IMR-90 (cell line): ENCODE data around the gene CCDC69. TPM values are rescaled to one million over a fixed set of nuclear protein-coding genes. Genes with fewer than 3 reads are reported as not detected.

ENCODE experiments used
- ATAC-seq: fragments of 200-7000 bp; cut with Tn5 transposase; 2 replicates; pipeline ENCODE4 v1.9.1; 2020; ENCODE audit warnings: low read depth, mild to moderate bottlenecking, moderate library complexity
- BruUV-seq: library from RNA; stranded (reverse); fragments of 400-500 nt; replicated peaks from 2 replicates; lab custom pipeline; 2021; lab: Mats Ljungman, UMichigan
- CTCF ChIA-PET: fragments of 300-600 bp; formaldehyde crosslinking; extraction: SDS; loops from one replicate; lab custom pipeline; 2021; ENCODE audit warnings: antibody characterized with exemption; lab: Yijun Ruan, JAX
- POLR2A ChIA-PET: fragments of 300-600 bp; sonication (Branson Sonifier 250); formaldehyde crosslinking; loops from one replicate; lab custom pipeline; 2022; ENCODE audit warnings: antibody characterized with exemption; ENCODE audit not compliant: unreplicated experiment; lab: Charles Lee
- DNase-seq: peaks from one replicate; pipeline ENCODE4 v3.0.0; 2013
- H2AFZ ChIP-seq: replicated peaks from 2 replicates; pipeline ENCODE3; 2013; ENCODE audit warnings: low read length, mild to moderate bottlenecking; ENCODE audit not compliant: poor library complexity
- H2AK5ac ChIP-seq: 2 replicates; pipeline ENCODE4 v1.6.1; 2013; ENCODE audit warnings: low read depth, low read length, inconsistent platforms
- H2AK9ac ChIP-seq: replicated peaks from 2 replicates; pipeline ENCODE3; 2013; ENCODE audit warnings: mild to moderate bottlenecking, low read depth, low read length, moderate library complexity; ENCODE audit not compliant: poor library complexity
- H2BK120ac ChIP-seq: 2 replicates; pipeline ENCODE4 v1.6.1; 2013; ENCODE audit warnings: low read depth, low read length, inconsistent platforms
- H2BK15ac ChIP-seq: 3 replicates; pipeline ENCODE4 v1.6.1; 2013; ENCODE audit warnings: low read depth, low read length, inconsistent platforms
- H2BK20ac ChIP-seq: 2 replicates; pipeline ENCODE4 v1.6.1; 2013; ENCODE audit warnings: low read depth, mild to moderate bottlenecking, inconsistent platforms, low read length, moderate library complexity
- H2BK5ac ChIP-seq: 2 replicates; pipeline ENCODE4 v1.6.1; 2013; ENCODE audit warnings: mild to moderate bottlenecking, low read depth, low read length, inconsistent platforms; ENCODE audit not compliant: poor library complexity, severe bottlenecking
- H3K14ac ChIP-seq: replicated peaks from 2 replicates; pipeline ENCODE4 v1.6.1; 2013; ENCODE audit warnings: low read depth, low read length, inconsistent platforms
- H3K18ac ChIP-seq: 2 replicates; pipeline ENCODE4 v1.6.1; 2013; ENCODE audit warnings: low read depth, low read length, control low read depth
- H3K23ac ChIP-seq: 2 replicates; pipeline ENCODE4 v1.6.1; 2013; ENCODE audit warnings: low read depth, low read length, inconsistent platforms
- H3K27ac ChIP-seq: 2 replicates; pipeline ENCODE4 v1.5.1; 2013; ENCODE audit warnings: mild to moderate bottlenecking, control low read depth, low read length; ENCODE audit not compliant: insufficient read depth
- H3K27me3 ChIP-seq: 2 replicates; pipeline ENCODE4 v1.6.1; 2013; ENCODE audit warnings: low read length; ENCODE audit not compliant: control insufficient read depth, insufficient read depth
- H3K36me3 ChIP-seq: 2 replicates; pipeline ENCODE4 v1.6.1; 2013; ENCODE audit warnings: low read length, mixed read lengths; ENCODE audit not compliant: control insufficient read depth, insufficient read depth
- H3K4ac ChIP-seq: 2 replicates; pipeline ENCODE4 v1.6.1; 2013; ENCODE audit warnings: low read depth, low read length, inconsistent platforms
- H3K4me1 ChIP-seq: 2 replicates; pipeline ENCODE4 v1.6.1; 2013; ENCODE audit warnings: low read length, mixed read lengths; ENCODE audit not compliant: control insufficient read depth, insufficient read depth
- H3K4me2 ChIP-seq: 2 replicates; pipeline ENCODE4 v1.6.1; 2013; ENCODE audit warnings: low read depth, mild to moderate bottlenecking, control low read depth, low read length, moderate library complexity
- H3K4me3 ChIP-seq: 2 replicates; pipeline ENCODE4 v1.5.1; 2013; ENCODE audit warnings: low read depth, mild to moderate bottlenecking, control low read depth, low read length, moderate library complexity; ENCODE audit not compliant: insufficient read depth
- H3K56ac ChIP-seq: 2 replicates; pipeline ENCODE4 v1.6.1; 2013; ENCODE audit warnings: low read length, inconsistent platforms; ENCODE audit not compliant: insufficient read depth; ENCODE audit errors: extremely low read depth
- H3K79me1 ChIP-seq, 2 experiments: 2 replicates each; pipeline ENCODE4 v1.6.1; 2013; ENCODE audit warnings: low read length in 2 of 2, inconsistent platforms in 1 of 2, low read depth in 1 of 2
- H3K9ac ChIP-seq: 2 replicates; pipeline ENCODE4 v1.6.1; 2013; ENCODE audit warnings: low read depth, low read length, control low read depth
- H3K9me1 ChIP-seq: 2 replicates; pipeline ENCODE4 v1.6.1; 2013; ENCODE audit warnings: low read length, inconsistent platforms; ENCODE audit not compliant: insufficient read depth
- H3K9me3 ChIP-seq: 2 replicates; pipeline ENCODE4 v1.6.1; 2013; ENCODE audit warnings: low read length; ENCODE audit not compliant: control insufficient read depth, insufficient read depth
- H4K20me1 ChIP-seq: 2 replicates; pipeline ENCODE4 v1.6.1; 2013; ENCODE audit warnings: low read length, inconsistent platforms; ENCODE audit not compliant: insufficient read depth
- H4K5ac ChIP-seq: 2 replicates; pipeline ENCODE4 v1.6.1; 2013; ENCODE audit warnings: mild to moderate bottlenecking, low read depth, low read length, control low read depth
- H4K8ac ChIP-seq, 2 experiments: 2 replicates each; pipeline ENCODE4 v1.6.1; 2013; ENCODE audit warnings: low read depth in 2 of 2, low read length in 2 of 2, control low read depth in 1 of 2, inconsistent platforms in 1 of 2
- H4K91ac ChIP-seq: 2 replicates; pipeline ENCODE4 v1.6.1; 2013; ENCODE audit warnings: low read depth, low read length, inconsistent platforms; ENCODE audit not compliant: insufficient read depth
- BHLHE40 ChIP-seq: fragments of 150-350 bp; IDR thresholded peaks from 2 replicates; pipeline ENCODE4 v1.6.1; 2016; ENCODE audit warnings: mild to moderate bottlenecking, low read depth, low read length
- CHD1 ChIP-seq: IDR thresholded peaks from 2 replicates; pipeline ENCODE4 v1.6.1; 2012; ENCODE audit warnings: low read depth, low read length, improper control_type of control experiment
- FOS ChIP-seq: fragments of 150-350 bp; IDR thresholded peaks from 2 replicates; pipeline ENCODE4 v1.6.1; 2016; ENCODE audit warnings: low read depth, low read length
- MAFK ChIP-seq: IDR thresholded peaks from 2 replicates; pipeline ENCODE4 v1.6.1; 2012; ENCODE audit warnings: low read depth, low read length, improper control_type of control experiment
- NFE2L2 ChIP-seq: fragments of 150-350 bp; IDR thresholded peaks from 2 replicates; pipeline ENCODE4 v1.6.1; 2016; ENCODE audit warnings: low read depth, mild to moderate bottlenecking, low read length
- RAD21 ChIP-seq: IDR thresholded peaks from 2 replicates; pipeline ENCODE4 v1.6.1; 2012; ENCODE audit warnings: low read length, improper control_type of control experiment
- RCOR1 ChIP-seq: IDR thresholded peaks from 2 replicates; pipeline ENCODE4 v1.6.1; 2012; ENCODE audit warnings: mild to moderate bottlenecking, low read length, improper control_type of control experiment; ENCODE audit not compliant: insufficient replicate concordance
- RFX5 ChIP-seq: IDR thresholded peaks from 2 replicates; pipeline ENCODE4 v1.8.0; 2012; ENCODE audit warnings: low read depth, mild to moderate bottlenecking, low read length, moderate library complexity
- SMC3 ChIP-seq: fragments of 150-350 bp; IDR thresholded peaks from 2 replicates; pipeline ENCODE4 v1.6.1; 2016; ENCODE audit warnings: low read depth, mild to moderate bottlenecking, antibody characterized with exemption, low read length, moderate library complexity
- WGBS, 2 experiments: methylation state at CpG; one replicate each; pipeline versions ENCODE4 v1.1.5 to v1.1.7; 2013; ENCODE audit warnings: missing lambda C conversion rate in 2 of 2; ENCODE audit not compliant: insufficient read length in 1 of 2; ENCODE audit errors: extremely low coverage in 2 of 2; 5-methylcytosine and 5-hydroxymethylcytosine counted together
- dilution Hi-C: fragments of 300-500 bp; cut with HindIII; formaldehyde crosslinking; loops from one replicate; pipeline ENCODE4 v1.14.3; 2018; ENCODE audit warnings: low sequenced_read_pairs; ENCODE audit not compliant: unreplicated experiment
- in situ Hi-C: fragments of 300-500 bp; cut with MboI; formaldehyde crosslinking; loops from 3 replicates; pipeline ENCODE4 v1.14.3; 2019; ENCODE audit warnings: low sequenced_read_pairs, inconsistent platforms, mixed read lengths
- intact Hi-C: fragments of 100-400 bp; cut with micrococcal nuclease; formaldehyde crosslinking; loops from 2 replicates; pipeline ENCODE4 v1.10.0; 2022
- polyA plus RNA-seq, 3 experiments: library from polyadenylated mRNA; depleted of rRNA; stranded (reverse); fragments of >200 nt; gene quantifications; 2 replicates each; pipeline ENCODE4 v1.2.3, GENCODE V29; 2012; ENCODE audit warnings: low replicate concordance in 1 of 3
- total RNA-seq: library from RNA; depleted of rRNA; stranded (reverse); fragments of >200 nt; gene quantifications from 2 replicates; pipeline ENCODE4 v1.2.3, GENCODE V29; 2012
- TF ChIP-seq, protein P1 (sequence below): fragments of 150-350 bp; IDR thresholded peaks from 2 replicates; pipeline ENCODE4 v1.6.1; 2016; ENCODE audit warnings: low read depth, mild to moderate bottlenecking, low read length, moderate library complexity, borderline replicate concordance

Gene CCDC69
- total and polyA plus RNA-seq, 2 of the 4 experiments (the other 2 are of a cell fraction): 0.36 to 0.48 TPM

DNA sequence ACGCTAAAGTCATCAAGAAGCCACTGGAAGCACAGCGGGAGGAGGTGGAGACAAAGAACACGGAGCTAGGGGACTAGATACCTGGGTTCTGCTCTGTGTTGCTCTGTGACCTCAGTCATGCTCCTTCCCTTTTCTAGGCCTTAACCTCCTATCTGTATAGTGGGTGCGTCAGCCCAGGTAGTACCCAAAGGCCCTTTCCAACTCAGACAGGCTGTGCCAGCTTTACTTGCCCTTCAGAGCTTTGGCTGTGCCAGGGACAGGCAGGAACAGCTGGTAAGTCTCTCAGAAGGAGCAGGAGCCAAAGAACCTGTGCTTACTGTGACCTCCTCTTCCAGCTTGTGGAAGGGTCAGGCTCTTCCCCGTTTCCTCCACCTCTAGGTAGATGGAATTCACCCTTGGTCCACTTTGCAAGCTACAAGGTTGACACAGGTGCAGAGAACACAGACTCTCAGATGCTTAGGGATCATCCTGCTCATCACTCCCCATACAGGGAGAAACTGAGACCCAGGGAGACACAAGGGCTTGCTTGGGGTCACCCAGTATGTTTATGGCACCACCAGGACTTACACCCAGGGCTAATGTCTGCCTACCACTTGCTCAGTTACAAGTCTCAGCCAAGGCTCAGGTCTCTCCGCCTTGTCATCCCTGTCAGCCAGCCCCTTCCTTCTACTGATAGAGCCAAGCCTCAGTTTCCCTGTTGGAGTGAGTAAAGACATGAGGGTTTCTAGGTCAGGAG is 1.7 kb downstream of the CCDC69 start (continued):
- TF ChIP-seq MAFK (no peak), CHD1 (no peak)

DNA sequence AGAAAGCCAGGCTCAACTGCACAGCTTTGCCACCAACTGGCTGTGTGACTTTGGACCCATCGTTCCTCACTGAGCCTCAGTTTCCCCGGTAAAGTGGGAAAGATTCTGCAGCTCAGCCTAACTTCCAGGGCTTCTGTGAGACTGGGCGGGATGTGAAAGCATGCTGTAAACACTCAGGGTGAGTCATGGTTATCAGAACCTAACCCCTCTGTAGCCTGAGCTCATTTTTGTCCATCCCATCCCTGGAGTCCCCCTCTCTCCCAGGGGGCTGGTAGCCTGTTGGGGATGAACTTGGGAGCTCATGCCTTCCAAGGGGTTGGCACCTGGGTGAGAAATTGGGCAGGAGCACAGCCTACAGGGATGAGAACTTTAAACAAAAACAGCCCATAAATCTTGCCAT is 2.3 kb downstream of the CCDC69 start:
- ATAC-seq (peak; percentile 69), DNase-seq (peak; percentile 55)
- ChIA-PET POLR2A (interaction anchor here (0.5 kb wide), 1 partner anchor 64 kb away, joined by 4 read pairs; no protein-coding TSS in a partner anchor), CTCF (interaction anchor here (0.6 kb wide), 1 partner anchor 568 kb away, joined by 4 read pairs; no protein-coding TSS in a partner anchor)
- Histone ChIP-seq H3K4me3 (no peak overlapping the region), H3K9ac (no peak overlapping the region), H3K56ac (no peak overlapping the region), H3K18ac (no peak overlapping the region), H2AK9ac (no peak overlapping the region), H3K9me1 (peaks cover 4% of the 10 kb centered on the region; the same call in 1 of the 2 replicates), H3K36me3 (no peaks in the 10 kb centered on the region), H2AFZ (peak overlapping the region; percentile 37), H4K8ac (no peak overlapping the region), H3K27ac (no peak overlapping the region), H3K23ac (no peak overlapping the region), H2BK120ac (no peak overlapping the region), H4K91ac (no peak overlapping the region), H3K27me3 (peaks cover 2% of the 10 kb centered on the region; the same call in 1 of the 2 replicates), H3K9me3 (no peaks in the 10 kb centered on the region), H4K5ac (no peak overlapping the region), H2BK5ac (no peak overlapping the region), H4K20me1 (no peaks in the 10 kb centered on the region; the same call in 1 of the 2 replicates), H3K4me2 (no peak overlapping the region), H3K79me1 (no peaks in the 10 kb centered on the region), H2BK15ac (no peak overlapping the region), H3K4me1 (peaks cover 5% of the 10 kb centered on the region), H3K14ac (no peak overlapping the region), H3K4ac (no peak overlapping the region), H2BK20ac (no peak overlapping the region), H2AK5ac (no peak overlapping the region)
- dilution Hi-C loops: no loop called here
- no CpG with 5 or more reads among the region's 3 CpGs for WGBS, 2 experiments
- intact Hi-C loops: loop anchor here (5.0 kb wide), 1 partner anchor 39 kb away; no protein-coding TSS in a partner anchor
- in situ Hi-C loops: no loop called here
- BruUV-seq: no TSS peak
- peak; percentile 40; the same call in 1 of the 2 replicates for TF ChIP-seq FOS
- TF ChIP-seq, protein P1, sequence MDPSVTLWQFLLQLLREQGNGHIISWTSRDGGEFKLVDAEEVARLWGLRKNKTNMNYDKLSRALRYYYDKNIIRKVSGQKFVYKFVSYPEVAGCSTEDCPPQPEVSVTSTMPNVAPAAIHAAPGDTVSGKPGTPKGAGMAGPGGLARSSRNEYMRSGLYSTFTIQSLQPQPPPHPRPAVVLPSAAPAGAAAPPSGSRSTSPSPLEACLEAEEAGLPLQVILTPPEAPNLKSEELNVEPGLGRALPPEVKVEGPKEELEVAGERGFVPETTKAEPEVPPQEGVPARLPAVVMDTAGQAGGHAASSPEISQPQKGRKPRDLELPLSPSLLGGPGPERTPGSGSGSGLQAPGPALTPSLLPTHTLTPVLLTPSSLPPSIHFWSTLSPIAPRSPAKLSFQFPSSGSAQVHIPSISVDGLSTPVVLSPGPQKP: no peak
- no peak for TF ChIP-seq NFE2L2
- no peak for TF ChIP-seq RFX5
- TF ChIP-seq RAD21: no peak
- no peak for TF ChIP-seq RCOR1
- 0 out of 2 replicates have a peak, but pooled peaks have one; percentile 8 for TF ChIP-seq BHLHE40
- TF ChIP-seq SMC3: no peak
- no peak for TF ChIP-seq MAFK
